NCI-H128 (cell line): ENCODE measurements around the gene KIR2DL1.
"Not testable (repeated sequence)": the region's sequence is repeated elsewhere in the genome, so short reads cannot be mapped to it uniquely, and the experiment has no call there.

Experiments used
- DNase-seq: peaks from one replicate; lab custom pipeline; 2025; ENCODE audit not compliant: unreplicated experiment; lab: John Stamatoyannopoulos, UW

Gene KIR2DL1

DNA sequence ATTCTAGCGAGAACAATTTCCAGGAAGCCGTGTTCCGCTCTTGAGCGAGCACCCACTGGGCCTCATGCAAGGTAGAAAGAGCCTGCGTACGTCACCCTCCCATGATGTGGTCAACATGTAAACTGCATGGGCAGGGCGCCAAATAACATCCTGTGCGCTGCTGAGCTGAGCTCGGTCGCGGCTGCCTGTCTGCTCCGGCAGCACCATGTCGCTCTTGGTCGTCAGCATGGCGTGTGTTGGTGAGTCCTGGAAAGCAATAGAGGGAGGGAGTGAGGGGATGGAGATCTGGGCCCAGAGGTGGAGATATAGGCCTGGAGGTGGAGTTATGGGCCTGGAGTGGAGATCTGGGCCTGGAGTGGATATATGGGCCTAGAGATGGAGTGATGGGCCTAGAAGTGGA is at the start of gene KIR2DL1:
Gene KIR2DL1, plus strand, starts transcription at position 148 of the 400 bp plus-strand sequence. Its CDS starts 58 bp downstream, at position 206.
- DNase-seq, result not testable (repeated sequence)

DNA sequence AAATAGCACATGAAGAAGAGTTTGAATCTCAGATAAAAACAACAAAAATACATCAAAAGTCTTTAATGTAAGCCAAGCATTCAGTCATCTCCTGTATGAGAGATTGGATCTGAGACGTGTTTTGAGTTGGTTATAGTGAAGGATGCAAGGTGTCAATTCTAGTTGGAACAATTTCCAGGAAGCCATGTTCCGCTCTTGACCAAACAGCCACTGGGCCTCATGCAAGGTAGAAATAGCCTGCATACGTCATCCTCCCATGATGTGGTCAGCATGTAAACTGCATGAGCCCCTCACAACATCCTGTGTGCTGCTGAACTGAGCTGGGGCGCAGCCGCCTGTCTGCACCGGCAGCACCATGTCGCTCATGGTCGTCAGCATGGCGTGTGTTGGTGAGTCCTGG is 45.5 kb upstream of the KIR2DL1 start, which contains the start of gene KIR3DL3:
Gene KIR3DL3, plus strand, starts transcription at position 301 of the 400 bp plus-strand sequence. Its CDS starts 55 bp downstream, at position 356.
- no peak for DNase-seq

DNA sequence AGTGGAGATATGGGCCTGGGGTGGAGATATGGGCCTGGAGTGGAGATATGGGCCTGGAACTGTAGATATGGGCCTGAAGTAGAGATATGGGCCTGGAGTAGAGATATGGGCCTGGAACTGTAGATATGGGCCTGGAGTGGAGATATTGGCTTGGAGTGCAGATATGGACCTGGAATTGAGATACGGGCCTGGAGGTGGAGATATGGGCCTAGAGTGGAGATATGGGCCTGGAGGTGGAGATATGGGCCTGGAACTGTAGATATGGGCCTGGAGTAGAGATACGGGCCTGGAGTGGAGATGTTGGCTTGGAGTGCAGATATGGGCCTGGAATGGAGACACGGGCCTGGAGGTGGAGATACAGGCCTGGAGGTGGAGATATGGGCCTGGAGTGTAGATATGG is 44.9 kb upstream of the KIR2DL1 start:
- DNase-seq, result no peak

DNA sequence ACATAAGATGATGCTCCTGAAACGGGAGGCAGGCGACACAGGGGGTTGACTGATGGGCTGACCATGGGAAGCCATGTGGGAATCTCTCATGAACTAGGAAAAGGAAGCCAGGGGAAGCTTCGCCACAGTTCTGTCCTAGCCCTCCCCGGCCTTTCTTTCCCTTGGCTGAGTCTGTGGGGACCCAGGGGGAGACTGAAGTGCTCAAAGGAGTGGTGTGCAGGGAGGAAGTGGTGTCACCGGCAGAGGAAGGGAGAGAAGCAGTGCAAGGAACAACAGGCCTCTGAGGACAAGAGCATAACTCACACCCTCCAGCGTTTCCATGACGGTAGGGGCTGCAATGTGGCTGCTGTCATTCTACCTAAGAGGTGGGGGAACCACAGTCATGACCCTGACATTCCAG is 44.3 kb upstream of the KIR2DL1 start:
- no peak for DNase-seq

DNA sequence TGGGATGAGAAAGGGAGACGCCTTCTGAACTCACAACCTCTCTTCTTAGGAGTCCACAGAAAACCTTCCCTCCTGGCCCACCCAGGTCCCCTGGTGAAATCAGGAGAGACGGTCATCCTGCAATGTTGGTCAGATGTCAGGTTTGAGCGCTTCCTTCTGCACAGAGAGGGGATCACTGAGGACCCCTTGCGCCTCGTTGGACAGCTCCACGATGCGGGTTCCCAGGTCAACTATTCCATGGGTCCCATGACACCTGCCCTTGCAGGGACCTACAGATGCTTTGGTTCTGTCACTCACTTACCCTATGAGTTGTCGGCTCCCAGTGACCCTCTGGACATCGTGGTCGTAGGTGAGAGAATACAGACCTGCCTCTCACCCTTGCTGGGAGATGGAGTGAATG is 42.0 kb upstream of the KIR2DL1 start:
- DNase-seq, result no peak

DNA sequence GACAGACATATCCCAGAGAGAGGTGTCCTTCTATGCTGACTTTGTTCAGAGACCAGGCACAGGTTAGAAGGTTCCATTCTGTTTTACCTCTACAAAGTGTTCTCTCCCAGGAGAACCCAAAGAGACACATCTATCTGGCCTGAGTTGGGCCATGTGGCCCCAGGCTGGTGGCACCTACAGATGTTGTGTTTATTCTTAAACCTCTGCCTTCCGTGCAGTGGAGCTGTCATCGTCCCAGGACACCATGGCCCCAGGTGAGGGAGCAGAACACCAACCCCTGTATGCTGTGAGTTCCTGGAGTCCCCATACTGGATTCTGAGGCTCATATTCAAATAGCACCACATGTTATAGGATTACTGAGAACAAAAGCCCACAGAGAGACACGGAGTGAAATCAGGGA is 41.4 kb upstream of the KIR2DL1 start:
- DNase-seq, result no peak

DNA sequence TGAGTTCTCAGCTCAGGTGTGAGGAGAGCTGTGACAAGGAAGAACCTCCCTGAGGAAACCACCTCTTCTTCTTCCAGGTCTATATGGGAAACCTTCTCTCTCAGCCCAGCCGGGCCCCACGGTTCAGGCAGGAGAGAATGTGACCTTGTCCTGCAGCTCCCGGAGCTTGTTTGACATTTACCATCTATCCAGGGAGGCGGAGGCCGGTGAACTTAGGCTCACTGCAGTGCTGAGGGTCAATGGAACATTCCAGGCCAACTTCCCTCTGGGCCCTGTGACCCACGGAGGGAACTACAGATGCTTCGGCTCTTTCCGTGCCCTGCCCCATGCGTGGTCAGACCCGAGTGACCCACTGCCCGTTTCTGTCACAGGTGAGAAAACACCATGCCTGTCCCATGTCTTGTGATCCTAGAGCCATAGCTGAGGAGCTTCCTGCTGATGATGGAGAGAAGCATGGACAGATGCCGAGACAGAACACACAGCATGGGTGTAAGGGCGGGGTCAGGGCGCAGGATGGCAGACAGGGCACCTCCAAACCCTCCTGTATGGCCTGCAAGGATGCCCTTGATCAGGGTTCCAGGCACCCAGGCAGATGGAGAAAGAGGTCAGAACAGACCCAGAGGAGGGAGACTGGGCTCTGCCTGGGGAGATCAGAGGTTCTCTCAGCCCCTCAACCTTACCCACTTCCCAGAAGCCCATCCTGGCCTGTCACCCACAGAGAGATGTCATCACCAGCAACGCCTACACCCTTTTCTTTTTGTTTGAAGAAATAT is 40.0 kb upstream of the KIR2DL1 start:
- no peak for DNase-seq

DNA sequence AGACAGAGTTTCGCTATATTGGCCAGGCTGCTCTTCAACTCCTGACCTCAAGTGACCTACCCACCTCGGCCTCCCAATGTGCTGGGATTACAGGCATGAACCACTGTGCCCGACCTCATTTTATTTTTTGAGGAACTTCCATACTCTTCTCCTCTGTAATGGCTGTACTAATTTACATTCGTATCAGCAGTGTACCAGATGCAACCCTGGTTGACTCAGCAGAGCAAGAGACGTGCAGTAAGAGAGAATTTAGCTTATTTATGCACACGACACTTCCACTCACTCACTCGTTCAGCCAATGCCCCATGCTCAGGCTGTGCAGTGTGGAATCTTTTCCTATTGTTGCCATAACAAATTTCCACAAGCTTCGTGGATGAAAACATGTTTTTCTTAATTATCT is 38.4 kb upstream of the KIR2DL1 start:
- DNase-seq, result no peak

DNA sequence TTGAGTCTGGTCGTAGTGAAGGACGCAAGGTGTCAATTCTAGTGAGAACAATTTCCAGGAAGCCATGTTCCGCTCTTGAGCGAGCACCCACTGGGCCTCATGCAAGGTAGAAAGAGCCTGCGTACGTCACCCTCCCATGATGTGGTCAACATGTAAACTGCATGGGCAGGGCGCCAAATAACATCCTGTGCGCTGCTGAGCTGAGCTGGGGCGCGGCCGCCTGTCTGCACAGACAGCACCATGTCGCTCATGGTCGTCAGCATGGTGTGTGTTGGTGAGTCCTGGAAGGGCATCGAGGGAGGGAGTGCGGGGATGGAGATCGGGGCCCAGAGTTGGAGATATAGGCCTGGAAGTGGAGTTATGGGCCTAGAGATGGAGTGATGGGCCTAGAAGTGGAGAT is 31.3 kb upstream of the KIR2DL1 start, which contains the start of gene KIR2DL3:
Gene KIR2DL3, plus strand, starts transcription at position 208 of the 400 bp plus-strand sequence. Its CDS starts 33 bp downstream, at position 241.
- not testable (repeated sequence) for DNase-seq

DNA sequence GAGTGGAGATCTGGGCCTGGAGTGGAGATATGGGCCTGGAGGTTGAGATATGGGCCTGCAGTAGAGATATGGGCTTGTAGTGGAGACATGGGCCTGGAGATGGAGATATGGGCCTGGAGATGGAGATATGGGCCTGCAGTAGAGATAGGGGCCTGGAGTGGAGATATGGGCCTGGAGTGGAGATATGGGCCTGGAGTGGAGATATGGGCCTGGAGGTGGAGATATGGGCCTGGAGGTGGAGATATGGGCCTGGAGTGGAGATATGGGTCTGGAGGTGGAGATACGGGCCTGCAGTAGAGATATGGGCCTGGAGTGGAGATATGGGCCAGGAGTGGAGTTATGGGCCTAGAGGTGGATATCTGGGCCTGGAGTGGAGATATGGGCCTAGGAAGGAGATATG is 30.9 kb upstream of the KIR2DL1 start:
- DNase-seq, result no peak

DNA sequence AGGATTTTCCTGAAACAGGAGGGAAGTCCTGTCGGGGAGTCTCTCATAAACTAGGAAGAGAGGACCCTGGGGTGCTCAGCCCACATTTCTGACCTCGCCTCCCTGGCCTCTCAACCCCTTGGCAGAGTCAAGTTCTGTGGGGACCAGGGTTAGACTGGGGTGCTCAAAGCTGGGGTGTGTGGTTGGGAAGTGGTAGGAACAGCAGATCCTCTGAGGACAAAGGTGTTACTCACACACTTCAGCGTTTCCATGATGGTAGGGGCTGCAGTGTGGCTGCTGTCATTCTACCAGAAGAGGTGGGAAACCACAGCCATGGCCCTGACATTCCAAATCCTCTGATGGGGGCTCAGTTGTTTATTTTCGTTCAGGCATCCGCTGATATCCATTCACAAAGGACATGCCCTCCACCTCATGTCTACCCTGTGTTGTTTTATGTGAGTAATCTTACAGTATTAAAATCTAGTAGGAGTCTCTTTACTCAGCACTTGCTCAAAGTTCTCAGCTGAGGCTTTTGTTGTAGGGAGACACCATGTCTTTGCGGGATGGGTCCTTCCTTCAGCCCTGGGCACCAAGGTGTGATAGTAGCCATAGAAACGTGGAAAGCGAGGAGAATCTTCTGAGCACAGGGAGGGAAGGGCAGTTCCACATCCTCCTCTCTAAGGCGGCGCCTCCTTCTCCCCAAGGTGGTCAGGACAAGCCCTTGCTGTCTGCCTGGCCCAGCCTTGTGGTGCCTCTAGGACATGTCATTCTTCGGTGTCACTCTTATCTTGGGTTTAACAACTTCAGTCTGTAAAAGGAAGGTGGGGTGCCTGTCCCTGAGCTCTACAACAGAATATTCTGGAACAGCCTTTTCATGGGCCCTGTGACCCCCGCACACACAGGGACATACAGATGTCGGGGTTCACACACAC is 29.8 kb upstream of the KIR2DL1 start:
- DNase-seq, result no peak

DNA sequence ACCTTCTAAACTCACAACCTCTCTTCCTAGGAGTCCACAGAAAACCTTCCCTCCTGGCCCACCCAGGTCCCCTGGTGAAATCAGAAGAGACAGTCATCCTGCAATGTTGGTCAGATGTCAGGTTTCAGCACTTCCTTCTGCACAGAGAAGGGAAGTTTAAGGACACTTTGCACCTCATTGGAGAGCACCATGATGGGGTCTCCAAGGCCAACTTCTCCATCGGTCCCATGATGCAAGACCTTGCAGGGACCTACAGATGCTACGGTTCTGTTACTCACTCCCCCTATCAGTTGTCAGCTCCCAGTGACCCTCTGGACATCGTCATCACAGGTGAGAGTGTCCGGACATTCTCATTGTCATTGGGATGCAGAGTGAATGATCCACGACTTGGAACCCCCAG is 27.6 kb upstream of the KIR2DL1 start:
- DNase-seq, result not testable (repeated sequence)

DNA sequence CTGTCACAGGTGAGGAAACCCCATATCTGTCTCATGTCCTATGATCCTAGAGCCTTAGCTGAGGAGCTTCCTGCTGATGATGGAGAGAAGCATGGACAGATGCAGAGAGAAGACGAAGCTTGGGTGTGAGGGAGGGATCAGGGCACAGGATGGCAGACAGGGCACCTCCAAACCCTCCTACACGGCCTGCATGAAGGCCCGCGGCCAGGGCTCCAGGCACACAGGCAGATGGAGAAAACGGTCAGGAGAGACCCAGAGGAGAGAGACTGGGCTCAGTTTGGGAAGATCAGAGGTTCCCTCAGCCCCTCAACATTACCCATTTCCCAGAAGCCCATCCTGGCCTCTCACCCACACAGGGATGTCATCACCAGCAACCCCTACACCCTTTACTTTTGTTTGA is 25.5 kb upstream of the KIR2DL1 start:
- not testable (repeated sequence) for DNase-seq

DNA sequence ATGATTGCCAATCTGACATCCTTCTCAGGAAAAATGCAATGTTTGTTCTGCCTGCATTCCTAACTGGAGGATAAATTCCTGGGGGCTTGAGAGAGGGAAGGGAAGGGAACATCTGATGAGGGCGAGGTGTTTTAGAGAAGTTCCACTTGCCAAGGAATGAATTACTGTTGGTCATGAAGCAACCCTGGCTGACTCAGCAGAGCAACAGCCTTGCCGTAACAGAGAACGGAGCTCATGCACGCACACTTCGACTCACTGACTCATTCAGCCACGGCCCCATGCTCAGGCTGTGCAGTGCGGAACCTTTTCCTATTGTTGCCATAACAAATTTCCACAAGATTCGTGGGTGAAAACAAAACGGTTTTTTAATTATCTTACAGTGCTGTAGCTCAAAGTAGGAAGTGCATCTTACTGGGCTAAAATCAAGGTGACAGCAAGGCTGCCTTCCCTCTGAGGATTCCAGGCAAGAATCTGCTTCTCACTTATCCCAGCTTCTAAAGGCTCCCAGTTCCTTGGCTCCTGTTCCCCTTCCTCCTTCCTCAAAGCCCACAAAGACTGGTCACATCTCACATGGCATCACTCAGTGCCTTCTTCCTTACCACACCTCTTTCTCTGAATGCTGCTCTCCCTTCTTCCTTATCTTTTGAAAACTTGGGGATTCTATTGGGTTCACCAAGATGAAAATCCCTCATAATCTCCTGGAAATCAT is 21.8 kb upstream of the KIR2DL1 start:
- not testable (repeated sequence) for DNase-seq

DNA sequence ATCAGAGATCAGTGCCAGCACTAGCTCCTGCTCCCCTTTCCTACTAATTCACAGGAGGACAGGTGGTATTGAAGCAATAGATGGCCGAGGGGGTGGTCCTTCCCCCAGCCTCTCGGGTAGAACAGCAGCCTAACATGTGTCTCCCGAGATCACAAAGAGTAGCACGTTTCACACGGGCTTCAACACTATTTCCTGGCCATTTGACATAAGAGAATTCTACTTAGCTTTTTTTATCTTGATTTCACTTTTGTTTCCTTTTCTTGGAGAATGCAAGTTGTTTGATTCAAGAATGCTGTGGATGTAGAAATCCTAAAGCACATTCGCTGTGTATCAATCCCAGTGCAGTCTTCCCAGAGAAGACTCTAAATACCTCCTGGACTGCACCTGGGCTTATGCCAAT is 19.3 kb upstream of the KIR2DL1 start:
- not testable (repeated sequence) for DNase-seq

DNA sequence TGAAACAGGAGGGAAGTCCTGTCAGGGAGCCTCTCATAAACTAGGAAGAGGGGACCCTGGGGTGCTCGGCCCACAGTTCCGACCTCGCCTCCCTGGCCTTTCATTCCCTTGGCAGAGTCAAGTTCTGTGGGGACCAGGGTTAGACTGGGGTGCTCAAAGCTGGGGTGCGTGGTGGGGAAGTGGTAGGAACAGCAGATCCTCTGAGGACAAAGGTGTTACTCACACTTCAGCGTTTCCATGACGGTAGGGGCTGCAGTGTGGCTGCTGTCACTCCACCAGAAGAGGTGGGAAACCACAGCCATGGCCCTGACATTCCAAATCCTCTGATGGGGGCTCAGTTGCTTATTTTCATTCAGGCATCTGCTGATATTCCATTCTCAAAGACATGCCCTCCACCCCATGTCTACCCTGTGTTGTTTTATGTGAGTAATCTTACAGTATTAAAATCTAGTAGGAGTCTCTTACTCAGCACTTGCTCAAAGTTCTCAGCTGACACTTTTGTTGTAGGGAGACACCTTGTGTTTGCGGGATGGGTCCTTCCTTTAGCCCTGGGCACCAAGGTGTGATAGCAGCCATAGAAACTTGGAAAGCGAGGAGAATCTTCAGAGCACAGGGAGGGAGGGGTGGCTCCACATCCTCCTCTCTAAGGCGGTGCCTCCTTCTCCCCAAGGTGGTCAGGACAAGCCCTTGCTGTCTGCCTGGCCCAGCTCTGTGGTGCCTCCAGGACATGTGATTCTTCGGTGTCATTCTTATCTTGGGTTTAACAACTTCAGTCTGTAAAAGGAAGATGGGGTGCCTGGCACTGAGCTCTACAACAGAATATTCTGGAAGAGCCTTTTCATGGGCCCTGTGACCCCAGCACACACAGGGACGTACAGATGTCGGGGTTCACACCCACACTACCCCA is 13.1 kb upstream of the KIR2DL1 start:
- not testable (repeated sequence) for DNase-seq

DNA sequence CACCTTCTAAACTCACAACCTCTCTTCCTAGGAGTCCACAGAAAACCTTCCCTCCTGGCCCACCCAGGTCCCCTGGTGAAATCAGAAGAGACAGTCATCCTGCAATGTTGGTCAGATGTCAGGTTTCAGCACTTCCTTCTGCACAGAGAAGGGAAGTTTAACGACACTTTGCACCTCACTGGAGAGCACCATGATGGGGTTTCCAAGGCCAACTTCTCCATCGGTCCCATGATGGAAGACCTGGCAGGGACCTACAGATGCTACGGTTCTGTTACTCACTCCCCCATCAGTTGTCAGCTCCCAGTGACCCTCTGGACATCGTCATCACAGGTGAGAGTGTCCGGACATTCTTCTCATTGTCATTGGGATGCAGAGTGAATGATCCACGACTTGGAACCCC is 11.0 kb upstream of the KIR2DL1 start:
- DNase-seq, result not testable (repeated sequence)

DNA sequence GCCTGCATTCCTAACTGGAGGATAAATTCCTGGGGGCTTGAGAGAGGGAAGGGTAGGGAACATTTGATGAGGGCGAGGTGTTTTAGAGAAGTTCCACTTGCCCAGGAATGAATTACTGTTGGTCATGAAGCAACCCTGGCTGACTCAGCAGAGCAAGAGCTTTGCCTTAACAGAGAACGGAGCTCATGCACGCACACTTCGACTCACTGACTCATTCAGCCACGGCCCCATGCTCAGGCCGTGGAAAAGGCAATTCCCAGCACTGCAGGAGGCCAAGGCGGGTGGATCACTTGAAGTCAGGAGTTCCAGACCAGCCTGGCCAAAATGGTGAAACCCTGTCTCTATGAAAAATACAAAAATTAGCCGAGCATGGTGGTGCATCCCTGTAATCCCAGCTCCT is 5.4 kb upstream of the KIR2DL1 start:
- DNase-seq, result not testable (repeated sequence)

DNA sequence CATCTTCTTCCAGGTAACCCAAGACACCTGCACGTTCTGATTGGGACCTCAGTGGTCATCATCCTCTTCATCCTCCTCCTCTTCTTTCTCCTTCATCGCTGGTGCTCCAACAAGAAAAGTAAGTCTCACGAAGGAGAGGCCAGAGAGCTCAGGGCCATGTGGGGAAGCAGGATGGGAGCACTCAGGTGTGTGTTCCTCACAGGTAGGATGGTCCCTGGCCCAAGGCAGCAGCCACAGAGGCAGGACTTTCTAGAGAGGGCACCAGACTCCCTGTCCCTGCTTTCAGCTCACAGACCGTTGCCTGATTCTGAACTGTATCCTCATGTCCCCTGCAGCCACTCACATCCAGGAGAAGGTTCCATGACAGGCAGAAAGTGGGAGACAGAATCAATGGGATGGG is 3.1 kb upstream of the KIR2DL1 start:
- not testable (repeated sequence) for DNase-seq

DNA sequence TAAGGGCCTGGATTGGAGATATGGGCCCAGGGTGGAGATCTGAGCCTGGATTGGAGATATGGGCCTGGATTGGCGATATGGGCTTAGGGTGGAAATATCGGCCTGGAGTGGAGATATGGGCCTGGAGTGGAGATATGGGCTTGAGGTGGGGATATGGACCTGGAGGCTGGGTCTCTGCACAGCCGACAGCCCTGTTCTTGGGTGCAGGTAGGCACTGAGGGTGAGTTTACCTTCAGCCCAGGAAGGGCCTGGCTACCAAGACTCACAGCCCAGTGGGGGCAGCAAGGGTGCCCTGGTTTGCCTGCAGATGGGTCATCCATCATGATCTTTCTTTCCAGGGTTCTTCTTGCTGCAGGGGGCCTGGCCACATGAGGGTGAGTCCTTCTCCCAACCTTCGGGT is 918 bp downstream of the KIR2DL1 start:
- DNase-seq, result not testable (repeated sequence)
